DOHH2 (cell line): Measurements from ENCODE around the gene LCE1E.

Source experiments
- H3F3A ChIP-seq: fragments of 200-600 bp; sonication (generic), shearing (Covaris generic); 2 replicates; pipeline ENCODE4 v1.6.0; 2016; ENCODE audit warnings: antibody characterized with exemption, mild to moderate bottlenecking; ENCODE audit not compliant: control insufficient read depth, insufficient read depth
- H3K27ac ChIP-seq: fragments of 200-600 bp; sonication (generic); 2 replicates; pipeline ENCODE4 v1.5.1; 2014; ENCODE audit warnings: low read depth, mild to moderate bottlenecking, low read length, moderate library complexity
- H3K27me3 ChIP-seq: fragments of 200-600 bp; sonication (generic); 2 replicates; pipeline ENCODE4 v1.6.1; 2014; ENCODE audit warnings: mild to moderate bottlenecking, low read length, mixed read lengths; ENCODE audit not compliant: control insufficient read depth
- H3K36me3 ChIP-seq: fragments of 200-600 bp; sonication (generic); 2 replicates; pipeline ENCODE4 v1.6.1; 2014; ENCODE audit warnings: mild to moderate bottlenecking, low read length, moderate library complexity, mixed read lengths; ENCODE audit not compliant: control insufficient read depth
- H3K4me1 ChIP-seq: fragments of 200-600 bp; sonication (generic); 2 replicates; pipeline ENCODE4 v1.6.1; 2014; ENCODE audit warnings: mild to moderate bottlenecking, low read length, mixed read lengths; ENCODE audit not compliant: control insufficient read depth
- H3K4me2 ChIP-seq: fragments of 200-600 bp; sonication (generic); 2 replicates; pipeline ENCODE4 v1.6.0; 2014; ENCODE audit warnings: mild to moderate bottlenecking, low read length, moderate library complexity
- H3K4me3 ChIP-seq: fragments of 200-600 bp; sonication (generic); 2 replicates; pipeline ENCODE4 v1.5.1; 2014; ENCODE audit warnings: mild to moderate bottlenecking, low read length, mixed read lengths
- H3K79me2 ChIP-seq: fragments of 200-600 bp; sonication (generic); 2 replicates; pipeline ENCODE4 v1.6.1; 2014; ENCODE audit warnings: mild to moderate bottlenecking, low read length, mixed read lengths; ENCODE audit not compliant: control insufficient read depth
- H3K9me2 ChIP-seq: fragments of 200-600 bp; sonication (generic); replicated peaks from 2 replicates; pipeline ENCODE4 v1.6.1; 2014; ENCODE audit warnings: mild to moderate bottlenecking, low read length, mixed read lengths; ENCODE audit not compliant: control insufficient read depth
- H3K9me3 ChIP-seq: fragments of 200-600 bp; sonication (generic); 2 replicates; pipeline ENCODE4 v1.6.1; 2014; ENCODE audit warnings: antibody characterized with exemption, low read length, mixed read lengths; ENCODE audit not compliant: control insufficient read depth, insufficient read depth
- H4K20me1 ChIP-seq: fragments of 200-600 bp; sonication (generic); 2 replicates; pipeline ENCODE4 v1.6.0; 2014; ENCODE audit warnings: low read depth, mild to moderate bottlenecking, antibody characterized with exemption, low read length, moderate library complexity; ENCODE audit not compliant: control insufficient read depth, insufficient read depth
- CTCF ChIP-seq: fragments of 200-600 bp; sonication (generic); IDR thresholded peaks from one replicate; pipeline ENCODE4 v1.5.1; 2014; ENCODE audit warnings: antibody characterized with exemption, mild to moderate bottlenecking, low read depth, low read length; ENCODE audit not compliant: poor library complexity, severe bottlenecking
- EZH2phosphoT487 ChIP-seq: fragments of 200-600 bp; sonication (generic); IDR thresholded peaks from 2 replicates; pipeline ENCODE4 v1.6.1; 2017; ENCODE audit warnings: borderline replicate concordance, mild to moderate bottlenecking, antibody characterized with exemption, low read length, moderate library complexity, mixed read lengths

The LCE1E gene

DNA sequence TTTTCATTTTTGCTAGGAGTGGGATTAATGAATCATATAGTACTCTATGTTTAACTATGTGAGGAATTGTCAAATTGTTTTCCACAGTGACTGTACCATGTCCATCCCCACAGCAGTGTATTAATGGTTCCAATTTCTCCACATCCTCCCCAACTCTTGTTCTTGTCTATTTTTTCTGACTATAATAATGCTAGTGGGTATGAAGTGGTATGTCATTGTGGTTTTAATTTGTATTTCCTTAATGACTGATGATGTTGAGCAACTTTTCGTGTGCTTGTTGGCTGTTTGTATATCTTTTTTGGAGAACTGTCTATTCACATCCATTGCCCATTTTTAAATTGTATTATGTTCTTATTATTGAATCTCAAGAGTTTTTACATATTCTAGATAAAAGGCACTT is 38.2 kb upstream of the LCE1E start:
- H3K4me2 ChIP-seq, result no peak overlapping the region
- no peak for TF ChIP-seq EZH2phosphoT487
- no peak for TF ChIP-seq CTCF
- H4K20me1 ChIP-seq, result no peaks in the 10 kb centered on the region
- H3K4me3 ChIP-seq, result no peak overlapping the region
- H3K4me1 ChIP-seq, result no peaks in the 10 kb centered on the region
- H3K27me3 ChIP-seq, result peaks cover 4% of the 10 kb centered on the region
- H3K27ac ChIP-seq, result no peak overlapping the region
- H3K9me2 ChIP-seq, result no peaks in the 10 kb centered on the region
- no peaks in the 10 kb centered on the region for H3K9me3 ChIP-seq
- no peaks in the 10 kb centered on the region for H3K36me3 ChIP-seq
- H3F3A ChIP-seq, result no peaks in the 10 kb centered on the region
- H3K79me2 ChIP-seq, result no peaks in the 10 kb centered on the region

GRCh38 chr1:152752225-152752624 is 33.8 kb upstream of the LCE1E start:
- no peaks in the 10 kb centered on the region for H3K9me3 ChIP-seq
- H3K4me2 ChIP-seq, result no peak overlapping the region
- no peak for TF ChIP-seq EZH2phosphoT487
- no peak for TF ChIP-seq CTCF
- H3K79me2 ChIP-seq, result no peaks in the 10 kb centered on the region
- H3K4me1 ChIP-seq, result no peaks in the 10 kb centered on the region
- H3F3A ChIP-seq, result no peaks in the 10 kb centered on the region
- no peaks in the 10 kb centered on the region for H3K9me2 ChIP-seq
- no peak overlapping the region for H3K27ac ChIP-seq
- peaks cover 4% of the 10 kb centered on the region for H3K27me3 ChIP-seq
- no peak overlapping the region for H3K4me3 ChIP-seq
- no peaks in the 10 kb centered on the region for H3K36me3 ChIP-seq
- no peaks in the 10 kb centered on the region for H4K20me1 ChIP-seq

- no peaks in the 10 kb centered on the region for H3K9me3 ChIP-seq
- no peak overlapping the region for H3K4me3 ChIP-seq
- H3K36me3 ChIP-seq, result no peaks in the 10 kb centered on the region
- H3K4me2 ChIP-seq, result no peak overlapping the region
- H3K4me1 ChIP-seq, result no peaks in the 10 kb centered on the region
- no peaks in the 10 kb centered on the region for H3F3A ChIP-seq
- H3K9me2 ChIP-seq, result no peaks in the 10 kb centered on the region
- TF ChIP-seq CTCF (no peak), EZH2phosphoT487 (no peak)
- no peaks in the 10 kb centered on the region for H4K20me1 ChIP-seq
- H3K27me3 ChIP-seq, result peaks cover 4% of the 10 kb centered on the region
- no peaks in the 10 kb centered on the region for H3K79me2 ChIP-seq
- H3K27ac ChIP-seq, result no peak overlapping the region
These were observed 32.5 kb upstream of the LCE1E start for GRCh38 chr1:152753586-152753985.

DNA sequence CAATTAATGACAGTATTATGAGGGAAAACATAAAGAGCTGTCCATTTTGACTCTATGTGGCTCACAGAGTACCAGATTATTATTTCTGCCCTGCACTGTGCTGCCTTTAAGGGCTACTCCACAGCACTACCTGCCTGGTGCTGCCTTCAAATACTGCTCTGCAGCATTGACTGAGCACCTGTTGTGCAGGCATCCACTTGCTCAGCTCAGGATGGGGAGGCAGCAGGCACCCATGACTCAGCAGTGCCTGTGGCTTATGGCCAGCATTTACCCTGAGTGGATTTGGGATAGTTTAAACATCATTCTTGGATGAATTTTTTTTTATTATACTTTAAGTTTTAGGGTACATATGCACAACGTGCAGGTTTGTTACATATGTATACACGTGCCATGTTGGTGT is 29.2 kb upstream of the LCE1E start:
- Histone ChIP-seq H3K79me2 (no peaks in the 10 kb centered on the region), H4K20me1 (no peaks in the 10 kb centered on the region), H3K27ac (no peak overlapping the region), H3K36me3 (no peaks in the 10 kb centered on the region), H3K9me2 (no peaks in the 10 kb centered on the region), H3K4me3 (no peak overlapping the region), H3F3A (no peaks in the 10 kb centered on the region), H3K4me2 (no peak overlapping the region), H3K9me3 (no peaks in the 10 kb centered on the region), H3K27me3 (no peaks in the 10 kb centered on the region), H3K4me1 (no peaks in the 10 kb centered on the region)
- TF ChIP-seq CTCF, result no peak
- TF ChIP-seq EZH2phosphoT487, result no peak
